ENCODE measurements around the gene PSME3. TPM values are rescaled to one million over a fixed set of nuclear protein-coding genes. Genes with fewer than 3 reads are reported as not detected.

The PSME3 gene
- total and polyA plus RNA-seq, 2 of the 13 experiments (the other 11 are each of a cell fraction or from before 2014, with no cell fraction given): 66.3 to 135 TPM

- TF ChIP-seq GMEB2 (CRISPR knock-in tag; IDR thresholded peaks at IDR 0.05; ENCODE audit: low read depth): no peak
- TF ChIP-seq CEBPG (CRISPR knock-in tag; IDR thresholded peaks at IDR 0.05): no peak
- TF ChIP-seq ZNF766 (CRISPR knock-in tag; IDR thresholded peaks at IDR 0.05; ENCODE audit: borderline replicate concordance): no peak
- TF ChIP-seq ZBTB37 (CRISPR knock-in tag; IDR thresholded peaks at IDR 0.05): no peak
- no peak for TF ChIP-seq ZNF33B (CRISPR knock-in tag; IDR thresholded peaks at IDR 0.05)
- TF ChIP-seq KDM6A (CRISPR knock-in tag; IDR thresholded peaks at IDR 0.05; ENCODE audit: low read depth): no peak
- no peak; the same call in 1 of the 2 replicates for TF ChIP-seq MTERF4 (CRISPR knock-in tag; IDR thresholded peaks at IDR 0.05)
- TF ChIP-seq MAFF (IDR thresholded peaks at IDR 0.05; ENCODE audit: low read depth, low read length): no peak
- peak; percentile 76; the same call in 1 of the 2 replicates for TF ChIP-seq KLF11 (CRISPR knock-in tag; IDR thresholded peaks at IDR 0.05)
- no peak for TF ChIP-seq TIGD3 (CRISPR knock-in tag; IDR thresholded peaks at IDR 0.05; ENCODE audit: borderline replicate concordance)
- no peak for TF ChIP-seq SOX6 (IDR thresholded peaks at IDR 0.05)
- TF ChIP-seq SOX6 (CRISPR knock-in tag; IDR thresholded peaks at IDR 0.05): no peak; the same call in none of the 2 replicates
- TF ChIP-seq ZNF430 (CRISPR knock-in tag; IDR thresholded peaks at IDR 0.05): no peak
- TF ChIP-seq MED8 (CRISPR knock-in tag; IDR thresholded peaks at IDR 0.05; ENCODE audit: insufficient replicate concordance): no peak
- no peak for TF ChIP-seq ZNF737 (CRISPR knock-in tag; IDR thresholded peaks at IDR 0.05; ENCODE audit: borderline replicate concordance)
- TF ChIP-seq MBD4 (IDR thresholded peaks at IDR 0.05; ENCODE audit: borderline replicate concordance, low read length): no peak
- TF ChIP-seq NR3C1 (CRISPR knock-in tag; IDR thresholded peaks at IDR 0.05): no peak
- TF ChIP-seq ZNF607 (CRISPR knock-in tag; IDR thresholded peaks at IDR 0.05; ENCODE audit: borderline replicate concordance): 0 out of 2 replicates have a peak, but pooled peaks have one; percentile 32
- TF ChIP-seq E2F5 (CRISPR knock-in tag; conservative IDR thresholded peaks at IDR 0.05): no peak
Measured at GRCh38 chr17:42797067-42798007, 35.9 kb upstream of the PSME3 start (continued).

Measured in HepG2 (cell line).